ENCODE data around the gene TOPORS.

TOPORS gene

DNA sequence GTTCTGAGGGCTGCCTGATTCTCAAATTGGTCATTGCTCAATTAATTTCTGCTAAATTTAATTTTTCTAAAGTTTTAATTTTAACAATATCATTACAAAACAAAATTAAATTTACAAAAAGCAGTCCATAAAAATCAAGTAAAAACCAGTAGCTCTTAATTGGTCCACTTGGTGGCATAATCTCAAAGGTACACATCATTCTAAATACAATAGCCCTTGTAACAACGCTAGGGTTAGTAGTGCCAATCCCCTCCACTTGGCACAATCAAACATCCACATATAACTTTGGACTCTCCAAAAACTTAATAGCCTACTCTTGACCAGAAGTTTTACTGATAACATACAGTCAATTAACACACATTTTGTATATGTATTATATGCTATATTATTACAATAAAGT lies 22.5 kb upstream of the TOPORS start:
- TF ChIP-seq GATA3 (IDR thresholded peaks at IDR 0.05; ENCODE audit: low read depth, low read length) (no peak), GATA2 (IDR thresholded peaks at IDR 0.05; ENCODE audit: low read depth, low read length) (no peak)

DNA sequence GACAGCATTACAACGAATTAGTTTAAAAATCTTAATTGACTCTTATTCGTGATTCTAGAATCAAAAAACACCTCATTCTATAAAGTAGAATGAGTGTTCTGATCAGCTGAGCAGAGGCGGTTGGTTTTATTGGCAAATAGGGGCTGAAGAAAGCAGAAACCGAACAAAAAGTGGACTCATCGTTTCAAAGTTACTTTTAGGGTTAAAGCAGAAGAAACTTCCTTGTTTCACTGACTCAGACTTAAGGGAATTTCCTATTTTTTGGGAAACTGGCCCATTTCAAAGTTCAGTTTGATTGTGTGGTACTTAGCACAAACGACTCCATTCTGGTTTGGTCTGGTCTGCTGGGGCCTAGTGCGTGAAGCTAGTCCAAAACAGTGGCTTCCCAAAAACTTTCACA lies 21.4 kb upstream of the TOPORS start:
- TF ChIP-seq GATA3 (IDR thresholded peaks at IDR 0.05; ENCODE audit: low read depth, low read length) (no peak), GATA2 (IDR thresholded peaks at IDR 0.05; ENCODE audit: low read depth, low read length) (no peak)

DNA sequence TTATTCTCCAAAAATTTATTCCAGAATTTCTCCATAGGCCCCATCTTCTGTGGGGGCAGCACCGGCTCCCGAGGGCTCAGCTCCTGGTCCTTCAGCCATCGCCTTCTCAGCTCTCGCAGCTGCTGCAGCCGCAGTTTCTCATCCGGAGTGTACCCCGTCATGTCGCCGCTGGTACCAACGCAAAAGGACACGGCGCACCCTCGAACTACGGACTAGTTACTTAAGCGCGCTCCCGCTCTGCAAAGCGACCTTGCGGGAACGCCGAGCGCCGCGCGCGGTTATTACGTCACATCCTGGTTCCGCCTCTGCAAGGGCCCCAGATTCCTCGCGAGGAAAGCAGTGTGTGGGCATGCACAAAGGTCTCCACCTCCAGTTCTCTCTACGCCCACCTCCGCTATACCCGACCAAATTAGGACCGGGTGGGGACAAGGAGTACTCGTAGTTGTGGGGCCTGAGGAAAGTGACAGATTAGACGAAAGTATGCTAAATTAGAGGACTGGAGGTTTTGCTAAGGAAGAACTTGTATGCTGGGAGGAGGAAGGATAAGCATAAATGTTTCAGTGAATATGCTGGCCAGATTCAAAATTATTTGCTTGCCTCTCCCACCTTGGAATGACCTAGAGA lies 20.6 kb upstream of the TOPORS start, which contains the start of gene NDUFB6:
Gene NDUFB6 (minus strand): TSS at position 260 of the 624 bp plus-strand sequence. CDS start 99 bp downstream, at position 161.
- TF ChIP-seq GATA3 (IDR thresholded peaks at IDR 0.05; ENCODE audit: low read depth, low read length): no peak
- no peak for TF ChIP-seq GATA2 (IDR thresholded peaks at IDR 0.05; ENCODE audit: low read depth, low read length)

DNA sequence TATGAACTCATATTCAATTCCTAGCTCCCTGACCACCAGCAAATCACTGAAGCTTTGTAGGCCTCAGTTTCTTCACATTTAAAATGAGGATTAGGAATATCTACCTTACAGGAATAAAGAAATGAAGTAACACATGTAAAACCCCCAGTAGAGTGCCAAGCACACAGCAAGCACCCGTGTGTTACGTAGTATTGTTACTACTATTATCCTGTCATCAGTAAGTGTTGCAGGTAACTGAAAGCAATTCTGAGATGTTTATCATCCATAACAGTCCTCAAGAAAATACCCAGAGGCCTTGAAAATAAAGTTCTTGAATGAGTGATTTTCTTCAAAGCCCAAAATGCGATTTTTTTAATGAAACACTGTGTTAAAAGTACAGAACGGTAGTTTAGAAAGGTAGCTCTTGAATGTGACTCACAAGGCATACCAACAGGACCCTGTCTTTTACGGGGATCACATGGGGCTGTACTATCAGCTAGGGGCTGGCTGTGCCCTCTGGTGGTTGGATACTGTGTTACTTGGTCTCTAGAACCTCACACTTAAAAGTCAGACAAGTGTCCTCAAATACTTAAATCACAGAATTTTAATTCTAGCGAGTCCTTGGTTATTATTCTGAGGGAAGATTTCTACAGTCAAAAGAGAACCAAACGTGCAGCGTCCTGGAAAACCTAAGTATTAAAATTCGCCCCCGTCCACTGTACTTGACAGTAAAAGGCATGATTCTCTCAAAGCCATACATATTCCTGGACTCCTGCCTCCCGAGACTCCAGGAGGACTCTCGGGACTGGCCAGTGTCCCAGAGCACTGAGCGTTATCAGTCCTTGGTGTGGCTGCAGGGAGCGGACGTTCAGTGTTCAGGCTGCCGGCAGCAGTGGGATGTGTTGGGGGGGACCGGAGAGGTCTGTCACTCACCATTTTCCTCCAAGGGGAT lies 19.8 kb upstream of the TOPORS start:
- TF ChIP-seq GATA2 (IDR thresholded peaks at IDR 0.05; ENCODE audit: low read depth, low read length) (no peak), GATA3 (IDR thresholded peaks at IDR 0.05; ENCODE audit: low read depth, low read length) (no peak)

DNA sequence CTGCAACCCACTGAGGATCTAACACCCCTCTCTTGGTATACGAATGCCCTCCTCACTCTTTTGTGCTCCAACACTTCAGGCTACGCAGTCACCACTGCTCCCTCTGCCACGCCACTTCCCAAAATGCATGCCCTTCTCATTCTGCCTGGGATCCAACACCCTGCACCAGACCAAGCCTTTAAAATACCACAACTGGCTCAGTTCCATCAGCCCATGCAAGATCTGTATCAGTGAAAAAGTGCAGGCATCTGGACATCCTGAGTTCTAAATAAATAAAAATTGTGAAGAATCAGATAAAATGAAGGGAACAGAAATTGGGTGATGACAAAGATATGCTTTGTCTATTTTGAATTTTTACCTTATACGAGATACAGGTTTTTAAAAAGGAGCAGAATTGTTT lies 17.9 kb upstream of the TOPORS start:
- TF ChIP-seq GATA2 (IDR thresholded peaks at IDR 0.05; ENCODE audit: low read depth, low read length) (peak; percentile 86), GATA3 (IDR thresholded peaks at IDR 0.05; ENCODE audit: low read depth, low read length) (peak; percentile 67; the same call in 1 of the 2 replicates)

DNA sequence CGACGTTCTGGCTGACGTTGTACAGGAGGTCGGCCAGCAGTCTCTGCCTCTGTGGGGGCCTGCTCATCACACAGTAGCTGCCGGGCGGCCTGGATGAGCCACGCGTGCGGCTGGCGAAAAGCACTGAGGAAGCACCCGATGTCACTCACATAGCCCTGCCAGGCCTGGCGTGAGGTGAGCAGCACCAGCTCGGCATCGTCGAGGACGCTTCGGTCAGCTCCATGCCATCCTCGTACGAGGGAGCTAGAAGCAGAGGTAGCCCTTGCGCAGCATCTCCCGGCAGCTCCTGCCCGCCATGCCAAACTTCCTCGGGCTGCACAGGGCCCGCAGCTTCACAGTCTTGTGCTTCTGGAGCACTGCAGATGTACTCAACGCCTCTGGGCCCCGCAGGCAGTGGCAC lies 14.4 kb upstream of the TOPORS start:
- TF ChIP-seq GATA2 (IDR thresholded peaks at IDR 0.05; ENCODE audit: low read depth, low read length): no peak
- TF ChIP-seq GATA3 (IDR thresholded peaks at IDR 0.05; ENCODE audit: low read depth, low read length): no peak

DNA sequence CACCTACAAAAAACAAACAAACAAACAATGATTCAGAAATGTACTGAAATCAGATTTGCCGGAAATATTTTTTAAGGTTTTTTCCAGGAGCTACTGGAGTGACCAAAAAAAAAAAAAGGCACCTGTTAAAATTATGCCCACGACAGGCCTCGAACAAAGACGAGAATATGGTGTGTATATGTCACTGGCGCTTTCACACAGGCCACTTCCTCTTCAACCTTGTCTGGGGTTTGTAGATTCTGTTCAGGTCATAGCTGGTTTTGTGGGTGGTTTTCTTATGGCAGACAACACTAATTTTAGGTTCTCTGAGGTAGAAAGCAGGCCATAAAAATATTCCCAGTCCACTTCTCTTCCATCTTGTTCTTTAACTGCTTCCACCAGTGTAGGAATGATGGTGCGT lies 13.6 kb upstream of the TOPORS start:
- no peak for TF ChIP-seq GATA2 (IDR thresholded peaks at IDR 0.05; ENCODE audit: low read depth, low read length)
- TF ChIP-seq GATA3 (IDR thresholded peaks at IDR 0.05; ENCODE audit: low read depth, low read length): no peak

DNA sequence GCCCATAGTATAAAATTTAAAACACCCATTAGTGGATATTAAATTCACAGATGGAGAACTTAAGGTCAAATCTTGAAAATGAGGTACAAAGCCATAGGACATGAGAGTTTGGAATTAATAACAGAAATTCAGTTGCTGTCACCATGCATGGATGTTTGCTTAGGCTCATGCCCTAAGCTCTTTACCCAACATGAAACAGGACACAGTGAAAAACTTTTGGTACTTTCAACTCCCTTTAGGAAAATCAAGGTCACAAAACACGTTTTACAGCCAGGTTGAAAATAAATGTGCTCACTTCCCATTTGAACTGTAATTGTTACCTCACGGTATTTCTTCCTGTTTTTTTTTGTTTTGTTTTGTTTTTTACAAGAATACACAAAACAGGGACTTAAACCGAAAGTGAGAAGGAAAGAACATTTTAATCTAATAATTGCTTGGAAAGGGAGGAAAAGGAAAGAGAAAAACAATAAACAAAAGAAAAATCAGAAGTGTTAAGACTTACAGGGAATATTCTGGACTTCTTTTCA lies 6.1 kb upstream of the TOPORS start:
- no peak for TF ChIP-seq GATA3 (IDR thresholded peaks at IDR 0.05; ENCODE audit: low read depth, low read length)
- no peak for TF ChIP-seq GATA2 (IDR thresholded peaks at IDR 0.05; ENCODE audit: low read depth, low read length)

DNA sequence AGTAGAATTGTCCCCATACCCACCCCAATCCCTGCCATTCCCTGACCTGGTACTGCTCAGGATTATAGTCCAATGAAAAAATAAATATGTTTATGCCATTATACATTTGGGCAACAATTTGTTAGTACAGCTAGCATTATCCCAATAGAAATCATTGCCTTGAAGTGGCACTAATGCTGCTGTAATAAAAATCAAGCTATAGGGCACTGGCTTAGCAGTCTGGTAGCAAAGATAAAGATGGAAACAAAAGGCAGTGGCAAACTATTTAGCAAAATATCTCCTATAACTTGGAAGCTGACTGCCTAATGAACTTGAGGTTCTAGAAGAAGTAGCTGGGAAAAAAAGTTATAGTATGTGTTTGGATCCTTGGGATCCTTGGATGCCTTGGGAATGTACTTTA lies 2.2 kb upstream of the TOPORS start:
- TF ChIP-seq GATA2 (IDR thresholded peaks at IDR 0.05; ENCODE audit: low read depth, low read length) (no peak), GATA3 (IDR thresholded peaks at IDR 0.05; ENCODE audit: low read depth, low read length) (no peak)

DNA sequence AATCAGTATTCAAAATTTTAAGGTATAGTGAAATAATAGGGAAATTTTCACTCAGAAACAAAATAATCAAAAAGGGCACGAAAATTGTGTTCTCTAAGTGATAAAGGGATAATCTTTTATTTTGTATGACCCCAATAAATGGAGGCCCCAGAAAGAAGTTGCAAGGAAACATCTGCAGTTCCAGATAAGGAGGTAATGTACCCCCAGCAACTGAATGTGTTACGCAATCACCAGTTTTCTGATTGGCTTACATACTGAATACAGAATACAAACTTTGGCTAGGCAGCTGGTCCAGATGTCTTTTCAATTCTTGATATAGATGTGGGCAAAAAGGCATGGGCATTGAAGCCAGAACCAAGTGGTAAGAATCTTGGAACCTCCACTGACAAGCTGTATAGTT lies 1.7 kb upstream of the TOPORS start:
- TF ChIP-seq GATA3 (IDR thresholded peaks at IDR 0.05; ENCODE audit: low read depth, low read length) (no peak), GATA2 (IDR thresholded peaks at IDR 0.05; ENCODE audit: low read depth, low read length) (no peak)

DNA sequence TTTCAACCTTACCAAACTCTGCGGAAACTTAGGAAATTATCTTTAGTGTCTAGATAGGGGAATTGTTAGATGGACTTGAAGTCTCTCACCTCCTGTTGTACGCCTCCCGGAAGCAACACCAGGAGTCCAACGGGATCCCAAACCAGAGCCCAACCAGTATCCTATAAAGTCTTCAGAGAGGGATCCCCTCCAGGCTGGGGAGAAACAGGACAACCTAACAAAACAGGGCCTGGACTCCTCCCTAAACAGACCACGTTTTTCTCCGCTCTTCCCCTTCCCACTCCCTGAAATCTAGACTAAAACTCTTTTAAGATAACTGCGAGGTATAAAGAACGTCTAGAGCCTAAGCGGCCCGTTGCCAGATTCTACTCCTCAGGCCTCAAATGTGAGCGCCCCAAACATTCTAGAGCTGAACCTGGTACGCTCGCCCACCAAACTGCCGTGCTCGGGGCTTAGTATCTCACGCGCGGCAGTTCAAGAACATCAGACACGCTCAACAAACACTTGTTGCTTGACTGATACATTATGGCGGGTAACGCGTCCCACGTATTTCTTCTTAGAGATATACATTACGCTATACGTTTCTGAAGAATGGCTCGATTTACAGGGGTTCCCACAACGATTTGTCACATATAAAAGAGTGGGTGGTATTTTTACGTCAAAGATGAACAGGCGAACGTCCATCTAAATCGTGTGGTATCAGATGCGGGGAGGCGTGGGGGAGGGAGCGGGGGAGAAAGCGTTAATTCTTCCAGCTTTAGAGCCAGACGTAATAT lies 922 bp downstream of the TOPORS start:
- no peak for TF ChIP-seq GATA2 (IDR thresholded peaks at IDR 0.05; ENCODE audit: low read depth, low read length)
- no peak for TF ChIP-seq GATA3 (IDR thresholded peaks at IDR 0.05; ENCODE audit: low read depth, low read length)

DNA sequence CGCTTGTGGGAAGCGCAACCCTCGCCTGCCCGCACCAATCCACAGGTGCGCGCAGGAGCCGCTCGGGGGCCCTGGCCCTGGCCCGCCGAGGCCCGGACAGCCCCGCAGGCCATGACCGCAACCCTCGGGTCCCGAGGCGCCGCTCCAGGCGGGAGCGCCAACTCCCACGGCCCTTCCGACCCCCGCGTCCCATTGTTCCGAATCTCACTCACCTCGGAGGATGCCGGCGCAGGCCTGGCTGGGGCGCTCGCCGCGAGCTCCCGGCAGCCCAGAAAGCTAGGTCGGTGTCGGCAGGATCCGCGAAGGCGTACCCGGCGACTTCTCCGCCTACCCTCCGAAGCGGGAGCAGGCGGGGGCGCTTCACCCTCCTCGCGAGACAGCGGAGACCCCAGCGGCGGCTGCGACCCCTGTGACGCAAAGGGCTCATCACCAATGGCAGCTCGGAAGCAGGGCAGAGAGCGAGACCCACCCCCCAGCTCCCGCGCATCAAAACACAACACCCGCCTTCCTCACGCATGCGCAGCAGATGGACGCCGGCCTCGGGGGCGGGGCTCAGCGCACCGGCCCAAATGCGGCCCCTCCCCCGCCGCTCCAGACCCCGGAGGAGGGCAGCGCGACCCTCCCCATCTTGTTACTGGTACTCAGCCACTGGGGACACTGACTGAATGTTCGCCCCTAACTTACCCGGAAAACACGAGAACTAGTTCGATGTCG lies 1.7 kb downstream of the TOPORS start:
- TF ChIP-seq GATA2 (IDR thresholded peaks at IDR 0.05; ENCODE audit: low read depth, low read length) (no peak), GATA3 (IDR thresholded peaks at IDR 0.05; ENCODE audit: low read depth, low read length) (no peak)

DNA sequence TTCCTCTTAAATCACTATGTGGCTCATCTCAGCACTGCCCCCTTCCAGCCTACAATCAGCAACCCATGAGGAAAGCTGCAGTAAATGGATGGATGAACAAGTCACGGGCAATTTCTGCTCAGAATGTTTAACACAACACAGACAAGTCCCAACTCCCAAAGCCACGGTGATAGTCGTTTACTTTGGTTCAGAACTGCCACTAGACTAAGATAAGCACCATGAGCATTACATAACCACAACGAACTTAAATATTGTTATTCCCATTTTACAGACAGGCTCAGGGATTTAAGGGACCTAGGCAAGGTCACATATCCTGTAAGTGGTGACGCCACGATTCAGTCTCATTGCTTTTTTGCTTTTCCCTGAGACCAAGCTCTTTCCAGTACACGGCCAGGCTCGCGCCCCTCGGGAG lies 2.2 kb downstream of the TOPORS start:
- TF ChIP-seq GATA2 (IDR thresholded peaks at IDR 0.05; ENCODE audit: low read depth, low read length): no peak

Data from SH-SY5Y (cell line).